IPS DF 4.7 (cell line): ENCODE results near the gene DUSP19.
A peak's percentile ranks its signal among the peaks of the same experiment; 100 is the strongest.

Experiments used
- DNase-seq: peaks from one replicate; pipeline ENCODE4 v3.0.0-alpha.2; 2013; ENCODE audit warnings: low spot score; ENCODE audit errors: extremely low read depth

Gene DUSP19

GRCh38 chr2:183124222-183124956 lies 45.8 kb downstream of the DUSP19 start, which contains the start of gene NUP35:
Gene NUP35, plus strand, starts transcription at chr2:183124443. Its CDS starts 15 bp downstream, at chr2:183124458.
- peak; percentile 87 for DNase-seq

GRCh38 chr2:183124957-183125255 lies 46.4 kb downstream of the DUSP19 start:
- no peak for DNase-seq

GRCh38 chr2:183125659-183126341 lies 47.3 kb downstream of the DUSP19 start:
- DNase-seq: no peak

DNA sequence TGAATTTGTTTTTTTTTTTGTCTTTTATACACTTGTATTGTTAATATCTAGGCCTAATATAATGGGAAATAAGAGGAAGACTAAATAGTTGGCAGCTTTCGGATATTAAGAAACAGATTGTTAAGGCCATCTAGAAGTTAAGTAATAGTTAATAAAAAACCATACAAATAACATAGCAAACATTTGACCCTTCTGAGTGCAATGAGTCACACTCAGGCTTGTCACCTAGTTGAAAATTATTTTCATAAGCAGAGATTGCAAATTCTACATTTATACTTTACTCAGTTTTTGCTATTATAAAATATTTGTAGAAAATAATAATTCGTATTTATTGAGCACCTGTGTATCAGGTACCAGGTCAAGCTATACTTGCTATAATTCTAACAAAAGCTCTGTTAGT lies 48.1 kb downstream of the DUSP19 start:
- no peak for DNase-seq

DNA sequence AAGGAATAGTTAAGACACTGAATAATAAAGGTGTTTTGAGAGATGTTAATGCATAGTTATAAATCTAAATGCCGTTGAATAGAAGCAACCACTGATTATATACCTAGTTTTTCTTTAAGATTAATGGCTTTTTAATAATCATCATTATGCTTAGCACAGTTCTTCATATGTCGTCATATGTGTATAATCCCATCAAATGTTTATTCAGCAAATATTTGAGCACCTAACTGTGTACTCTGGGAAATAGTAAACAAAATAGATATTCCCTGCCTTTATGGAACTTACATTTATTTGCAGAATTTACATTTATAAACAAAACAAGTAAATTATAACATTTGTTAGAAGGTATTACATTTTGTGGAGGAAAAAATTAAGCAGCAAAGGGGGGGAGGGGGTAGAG lies 55.5 kb downstream of the DUSP19 start:
- no peak for DNase-seq

DNA sequence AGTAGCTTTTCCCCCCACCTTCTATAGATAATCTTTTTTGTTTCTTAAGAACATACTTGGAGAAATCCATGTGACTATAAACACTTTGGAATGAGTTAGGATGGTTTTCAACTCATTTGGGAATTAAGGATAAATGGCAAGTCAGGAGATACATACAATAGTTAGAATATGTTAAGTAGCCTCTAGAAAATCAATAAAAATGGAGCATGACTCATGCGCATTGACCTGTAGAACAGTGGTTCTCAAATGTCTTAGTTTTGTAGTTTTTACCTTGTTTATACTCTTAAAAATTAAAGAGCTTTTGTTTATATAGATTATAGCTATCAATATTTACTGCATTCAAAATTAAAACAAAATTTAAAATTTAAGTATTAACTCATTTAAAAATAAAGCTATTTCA lies 70.4 kb downstream of the DUSP19 start:
- DNase-seq: no peak

- DNase-seq: no peak
These were observed 70.9 kb downstream of the DUSP19 start for GRCh38 chr2:183149489-183149888.
